Myometrial cell (primary cell): ENCODE data around the gene FOXP4. TPM values are rescaled to one million over a fixed set of nuclear protein-coding genes. Genes with fewer than 3 reads are reported as not detected.

ENCODE experiments used
- total RNA-seq: library from RNA; depleted of rRNA; stranded (reverse); fragments of >200 nt; gene quantifications from 2 replicates; pipeline ENCODE4 v1.2.3, GENCODE V29; 2015

The FOXP4 gene, protein sequence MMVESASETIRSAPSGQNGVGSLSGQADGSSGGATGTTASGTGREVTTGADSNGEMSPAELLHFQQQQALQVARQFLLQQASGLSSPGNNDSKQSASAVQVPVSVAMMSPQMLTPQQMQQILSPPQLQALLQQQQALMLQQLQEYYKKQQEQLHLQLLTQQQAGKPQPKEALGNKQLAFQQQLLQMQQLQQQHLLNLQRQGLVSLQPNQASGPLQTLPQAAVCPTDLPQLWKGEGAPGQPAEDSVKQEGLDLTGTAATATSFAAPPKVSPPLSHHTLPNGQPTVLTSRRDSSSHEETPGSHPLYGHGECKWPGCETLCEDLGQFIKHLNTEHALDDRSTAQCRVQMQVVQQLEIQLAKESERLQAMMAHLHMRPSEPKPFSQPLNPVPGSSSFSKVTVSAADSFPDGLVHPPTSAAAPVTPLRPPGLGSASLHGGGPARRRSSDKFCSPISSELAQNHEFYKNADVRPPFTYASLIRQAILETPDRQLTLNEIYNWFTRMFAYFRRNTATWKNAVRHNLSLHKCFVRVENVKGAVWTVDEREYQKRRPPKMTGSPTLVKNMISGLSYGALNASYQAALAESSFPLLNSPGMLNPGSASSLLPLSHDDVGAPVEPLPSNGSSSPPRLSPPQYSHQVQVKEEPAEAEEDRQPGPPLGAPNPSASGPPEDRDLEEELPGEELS
- total RNA-seq: 5.1 and 5.8 TPM in 2 replicates

GRCh38 chr6:41545703-41546474 is at the start of gene FOXP4:
TSS of gene FOXP4 (plus strand) at chr6:41546381. CDS start at chr6:41565761, 19,380 bp downstream.

DNA sequence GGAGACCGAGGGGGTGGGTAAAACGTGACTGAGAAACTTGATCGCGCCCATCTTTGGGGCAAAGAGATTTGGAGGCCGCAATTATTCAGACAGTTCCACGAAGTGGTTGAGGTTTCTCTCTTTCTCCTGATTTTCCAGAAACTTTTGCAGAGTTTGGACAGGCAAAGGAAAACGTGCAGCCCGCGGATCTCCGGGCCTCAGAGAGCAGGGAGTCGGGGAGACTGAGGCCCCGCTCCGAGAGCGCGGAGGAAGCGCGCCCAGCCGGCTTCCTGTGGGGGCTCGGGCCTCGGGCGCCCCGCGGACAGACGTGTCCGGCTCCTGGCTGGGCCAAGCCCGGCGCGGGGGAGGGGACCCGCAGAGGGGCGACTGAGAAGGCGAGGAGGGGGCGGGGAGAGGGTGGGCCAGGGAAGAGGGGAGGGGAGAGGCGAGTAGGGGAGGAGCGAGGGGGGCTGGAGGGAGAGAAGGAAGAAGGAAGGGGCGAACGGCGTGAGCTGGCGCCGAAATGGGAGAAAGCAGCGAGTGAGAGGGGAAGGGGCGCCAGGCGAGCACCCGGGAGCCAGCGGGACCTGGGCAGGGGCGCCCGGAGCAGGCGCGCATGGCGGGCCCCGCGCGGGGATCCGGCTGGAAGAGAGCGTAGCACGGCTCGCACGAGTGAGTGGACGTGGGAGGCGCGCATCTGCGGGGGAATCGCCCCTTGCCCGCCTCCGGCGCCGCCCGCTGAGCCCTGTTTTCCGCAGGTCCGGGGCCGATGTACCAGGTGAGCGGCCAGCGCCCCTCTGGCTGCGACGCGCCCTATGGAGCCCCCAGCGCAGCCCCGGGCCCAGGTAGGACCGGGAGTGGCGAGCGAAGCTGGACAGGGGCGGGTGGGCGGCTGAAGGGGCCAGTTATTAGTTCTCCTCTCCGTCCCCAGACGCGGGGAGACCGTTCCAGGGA is 92.1 kb downstream of the FOXP4 start, which contains the start of gene MDFI:
TSS of gene MDFI (plus strand) at position 467 of the 933 bp plus-strand sequence. CDS start at position 749, 282 bp downstream.

Other genes with a start within 250 kb of the FOXP4 start
- gene NCR2, start 210.8 kb upstream of the FOXP4 start, total RNA-seq: not detected in 2 replicates
- gene MDFI, start 92.1 kb downstream of the FOXP4 start, total RNA-seq: 0.86 TPM in 1 of 2 replicates, not detected in the other
- gene TFEB, start 189.2 kb downstream of the FOXP4 start, total RNA-seq: 8.9 and 26.8 TPM in 2 replicates
- not detected in 2 replicates for gene PGC, start 201.0 kb downstream of the FOXP4 start, total RNA-seq
- 2.0 and 3.9 TPM in 2 replicates for gene FRS3, start 233.5 kb downstream of the FOXP4 start, total RNA-seq
- gene PRICKLE4, start 234.4 kb downstream of the FOXP4 start, total RNA-seq: not detected in 2 replicates
- 280 and 362 TPM in 2 replicates for gene TOMM6, start 241.3 kb downstream of the FOXP4 start, total RNA-seq